ENCODE measurements around the gene TRH.
"Not testable (repeated sequence)": the region's sequence is repeated elsewhere in the genome, so short reads cannot be mapped to it uniquely, and the experiment has no call there.

DNA sequence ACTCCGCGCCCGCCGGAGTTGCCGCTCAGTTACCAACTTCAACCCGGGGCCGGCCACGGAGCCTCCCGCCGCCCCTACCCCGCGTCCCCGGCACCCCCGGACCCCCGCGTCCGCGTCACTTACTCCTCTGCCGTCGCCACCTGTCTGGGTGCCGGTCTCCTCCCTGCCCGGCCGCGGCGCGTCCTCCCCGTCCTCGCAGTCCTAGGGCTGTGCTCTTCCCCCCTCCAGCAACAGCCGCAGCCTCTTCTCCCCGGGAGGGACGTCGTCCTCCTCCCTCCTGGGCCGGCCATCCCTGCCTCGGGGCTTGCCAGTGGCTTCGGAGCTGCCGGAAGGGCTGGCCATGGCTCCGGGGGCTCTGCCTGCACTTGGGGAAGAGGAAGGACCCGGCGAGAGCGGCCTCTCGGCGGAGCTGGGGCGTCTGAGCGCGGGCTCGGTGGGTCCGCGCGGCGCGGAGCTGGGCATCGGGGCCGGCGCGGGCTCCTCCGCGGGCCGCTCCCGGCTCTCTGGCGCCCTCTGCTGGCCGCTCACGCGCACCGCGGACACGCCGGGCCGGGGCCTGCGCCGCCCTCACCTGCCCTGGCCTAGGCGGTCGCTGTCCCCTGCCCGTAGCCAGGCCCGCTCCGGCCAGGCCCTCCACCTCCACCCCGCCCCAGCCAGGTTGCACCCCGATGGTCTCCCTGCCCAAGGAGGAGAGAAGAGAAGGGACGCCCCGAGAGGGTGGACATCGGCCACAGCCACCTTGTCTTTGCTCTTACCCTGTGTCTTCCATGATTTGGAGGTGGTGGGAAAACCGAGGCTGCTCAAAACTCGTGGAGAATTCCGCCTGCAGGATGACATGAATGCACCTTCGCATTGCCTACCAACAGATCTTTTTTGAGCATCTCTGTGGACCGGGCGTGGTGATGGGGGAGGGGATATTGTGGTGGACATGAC is 28.4 kb downstream of the TRH start:
- not testable (repeated sequence) for TF ChIP-seq ZBTB8A (IDR thresholded peaks at IDR 0.05; ENCODE audit: partially characterized antibody); FIP1L1 (IDR thresholded peaks at IDR 0.05; ENCODE audit: low read depth, low read length, poor library complexity, severe bottlenecking); NFYB (IDR thresholded peaks at IDR 0.05; ENCODE audit: extremely low read depth, insufficient read length); FOXM1 (IDR thresholded peaks at IDR 0.05; ENCODE audit: low read depth); FOXM1 (CRISPR knock-in tag; IDR thresholded peaks at IDR 0.05; ENCODE audit: low read depth); MTF1 (CRISPR knock-in tag; IDR thresholded peaks at IDR 0.05; ENCODE audit: borderline replicate concordance); ZFX (CRISPR knock-in tag; IDR thresholded peaks at IDR 0.05)
- TF ChIP-seq, protein P1, sequence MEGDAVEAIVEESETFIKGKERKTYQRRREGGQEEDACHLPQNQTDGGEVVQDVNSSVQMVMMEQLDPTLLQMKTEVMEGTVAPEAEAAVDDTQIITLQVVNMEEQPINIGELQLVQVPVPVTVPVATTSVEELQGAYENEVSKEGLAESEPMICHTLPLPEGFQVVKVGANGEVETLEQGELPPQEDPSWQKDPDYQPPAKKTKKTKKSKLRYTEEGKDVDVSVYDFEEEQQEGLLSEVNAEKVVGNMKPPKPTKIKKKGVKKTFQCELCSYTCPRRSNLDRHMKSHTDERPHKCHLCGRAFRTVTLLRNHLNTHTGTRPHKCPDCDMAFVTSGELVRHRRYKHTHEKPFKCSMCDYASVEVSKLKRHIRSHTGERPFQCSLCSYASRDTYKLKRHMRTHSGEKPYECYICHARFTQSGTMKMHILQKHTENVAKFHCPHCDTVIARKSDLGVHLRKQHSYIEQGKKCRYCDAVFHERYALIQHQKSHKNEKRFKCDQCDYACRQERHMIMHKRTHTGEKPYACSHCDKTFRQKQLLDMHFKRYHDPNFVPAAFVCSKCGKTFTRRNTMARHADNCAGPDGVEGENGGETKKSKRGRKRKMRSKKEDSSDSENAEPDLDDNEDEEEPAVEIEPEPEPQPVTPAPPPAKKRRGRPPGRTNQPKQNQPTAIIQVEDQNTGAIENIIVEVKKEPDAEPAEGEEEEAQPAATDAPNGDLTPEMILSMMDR (IDR thresholded peaks at IDR 0.05 in 2 of 3, conservative IDR thresholded peaks at IDR 0.05 in 1 of 3; ENCODE audit: insufficient read depth in 2 of 3, low read depth in 1 of 3, low read length in 3 of 3), result peak in 2 of 3 experiments; percentile 52 to 67; a peak in 4 of 6 replicates
- TF ChIP-seq, protein P2, sequence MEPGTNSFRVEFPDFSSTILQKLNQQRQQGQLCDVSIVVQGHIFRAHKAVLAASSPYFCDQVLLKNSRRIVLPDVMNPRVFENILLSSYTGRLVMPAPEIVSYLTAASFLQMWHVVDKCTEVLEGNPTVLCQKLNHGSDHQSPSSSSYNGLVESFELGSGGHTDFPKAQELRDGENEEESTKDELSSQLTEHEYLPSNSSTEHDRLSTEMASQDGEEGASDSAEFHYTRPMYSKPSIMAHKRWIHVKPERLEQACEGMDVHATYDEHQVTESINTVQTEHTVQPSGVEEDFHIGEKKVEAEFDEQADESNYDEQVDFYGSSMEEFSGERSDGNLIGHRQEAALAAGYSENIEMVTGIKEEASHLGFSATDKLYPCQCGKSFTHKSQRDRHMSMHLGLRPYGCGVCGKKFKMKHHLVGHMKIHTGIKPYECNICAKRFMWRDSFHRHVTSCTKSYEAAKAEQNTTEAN (CRISPR knock-in tag; IDR thresholded peaks at IDR 0.05), result not testable (repeated sequence)

All from K562 (cell line).